ENCODE data around the gene GRPEL2.

Gene GRPEL2

DNA sequence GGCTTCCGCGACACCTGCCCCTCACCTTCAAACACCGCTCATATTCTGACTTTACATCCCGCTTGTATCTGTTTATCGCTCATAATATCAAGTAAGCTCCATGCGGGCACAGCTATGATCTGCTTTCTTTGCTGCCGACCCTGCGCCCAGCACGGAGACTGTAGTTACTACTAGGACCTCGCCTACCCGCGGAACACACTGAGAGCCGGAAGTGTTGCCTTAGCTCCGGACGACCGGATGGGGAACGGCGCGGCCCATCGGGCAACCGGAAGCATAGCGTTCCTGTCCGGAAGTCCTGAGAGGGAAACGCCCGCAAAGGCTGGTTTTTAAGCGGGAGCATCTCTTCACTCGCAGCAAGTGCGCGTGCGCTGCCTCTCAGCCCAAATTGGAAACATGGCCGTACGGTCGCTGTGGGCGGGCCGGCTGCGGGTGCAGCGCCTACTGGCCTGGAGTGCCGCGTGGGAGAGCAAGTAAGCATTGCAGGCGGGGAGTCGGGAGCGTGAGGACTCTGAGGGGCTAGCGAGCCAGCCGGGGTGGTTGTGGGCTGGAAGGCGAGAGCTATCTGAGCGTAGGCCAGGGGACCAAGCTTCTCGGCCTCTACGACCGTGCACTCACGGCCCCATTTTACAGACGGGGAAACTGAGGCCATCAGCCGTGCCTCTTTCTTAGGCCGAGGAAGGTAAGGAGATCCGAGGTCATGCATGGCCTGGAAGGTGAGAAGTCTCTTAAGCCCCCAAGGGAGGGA lies at the start of gene GRPEL2:
TSS of gene GRPEL2 (plus strand) at position 353 of the 745 bp plus-strand sequence. CDS start at position 394, 41 bp downstream.
- peak; percentile 99 for DNase-seq

GRCh38 chr5:149297340-149298025 lies 47.8 kb upstream of the GRPEL2 start:
- no peak for DNase-seq

GRCh38 chr5:149298163-149298562 lies 47.1 kb upstream of the GRPEL2 start:
- no peak for DNase-seq

GRCh38 chr5:149298842-149299404 lies 46.4 kb upstream of the GRPEL2 start:
- no peak for DNase-seq

DNA sequence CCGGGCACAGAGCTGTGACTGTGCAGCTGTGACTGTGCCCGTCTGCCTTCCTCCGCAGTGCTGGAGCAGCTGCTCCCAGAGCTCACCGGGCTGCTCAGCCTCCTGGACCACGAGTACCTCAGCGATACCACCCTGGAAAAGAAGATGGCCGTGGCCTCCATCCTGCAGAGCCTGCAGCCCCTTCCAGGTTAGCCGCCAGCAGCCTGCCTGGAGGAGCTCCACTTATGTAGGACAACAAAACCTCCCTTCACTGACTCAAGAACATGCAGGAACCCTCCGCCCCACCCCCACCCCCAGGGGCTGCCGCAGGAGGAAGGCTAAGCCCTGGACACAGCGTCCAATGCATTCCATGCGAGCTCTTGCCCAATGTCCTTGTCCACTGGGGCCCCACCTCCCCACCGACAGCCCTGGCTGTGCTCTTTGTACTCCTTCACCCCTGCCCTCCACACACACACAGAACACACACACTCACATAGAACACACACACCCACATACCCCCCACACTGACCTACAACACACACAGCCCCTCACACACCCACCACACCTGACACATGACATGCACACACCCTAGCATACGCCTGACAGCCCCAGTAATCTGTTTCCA lies 45.7 kb upstream of the GRPEL2 start:
- no peak for DNase-seq

DNA sequence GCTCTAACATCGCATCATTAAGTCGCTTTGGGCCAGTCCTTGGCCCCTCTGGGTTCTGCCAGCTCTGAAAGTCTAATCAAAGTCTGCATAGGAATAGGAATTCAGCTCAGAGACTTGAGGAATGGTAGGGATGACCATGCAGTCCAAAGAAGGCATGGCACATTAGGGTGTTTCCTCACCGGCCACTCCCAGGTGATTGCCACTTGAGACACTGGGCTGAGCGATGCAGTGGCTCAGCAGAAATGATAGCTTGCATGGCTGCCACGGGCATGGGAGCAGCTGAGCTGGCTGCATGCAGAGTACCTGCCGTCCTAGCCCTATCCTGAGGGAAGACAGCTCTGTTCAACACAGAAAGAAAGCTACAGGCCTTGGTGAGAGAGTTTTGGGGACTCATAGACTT lies 44.9 kb upstream of the GRPEL2 start:
- no peak for DNase-seq

DNA sequence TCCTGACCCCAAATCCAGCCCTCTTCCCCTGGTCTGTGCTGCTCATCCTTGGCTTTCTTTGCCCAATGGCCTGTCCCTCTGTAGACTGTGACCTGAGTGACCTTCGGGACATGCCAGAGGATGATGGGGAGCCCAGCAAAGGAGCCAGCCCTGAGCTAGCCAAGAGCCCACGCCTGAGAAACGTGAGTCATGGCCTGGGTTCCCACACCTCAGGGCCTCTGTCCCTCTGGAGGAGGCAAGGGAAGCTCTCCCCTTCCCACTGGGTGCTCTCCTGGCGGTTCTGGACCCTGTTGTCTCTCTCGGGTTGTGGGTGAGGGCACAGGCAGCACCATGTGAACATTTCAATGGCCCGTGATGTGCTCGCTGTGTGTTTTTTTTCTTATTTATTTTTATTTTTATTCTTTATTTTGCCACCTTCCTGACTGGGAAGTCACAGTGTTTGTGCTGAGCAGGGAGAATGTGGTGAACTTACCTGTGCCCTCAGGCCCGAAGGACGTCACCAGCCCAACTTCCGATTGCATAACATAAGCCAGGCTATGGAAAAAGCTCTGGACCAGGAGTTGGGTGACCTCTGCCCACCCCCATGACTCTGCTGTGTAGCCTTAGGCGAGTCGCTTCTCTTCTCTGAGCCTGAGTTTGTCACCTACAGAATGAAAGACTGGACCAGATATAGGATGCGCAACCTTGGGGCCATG lies 44.1 kb upstream of the GRPEL2 start:
- DNase-seq = no peak

DNA sequence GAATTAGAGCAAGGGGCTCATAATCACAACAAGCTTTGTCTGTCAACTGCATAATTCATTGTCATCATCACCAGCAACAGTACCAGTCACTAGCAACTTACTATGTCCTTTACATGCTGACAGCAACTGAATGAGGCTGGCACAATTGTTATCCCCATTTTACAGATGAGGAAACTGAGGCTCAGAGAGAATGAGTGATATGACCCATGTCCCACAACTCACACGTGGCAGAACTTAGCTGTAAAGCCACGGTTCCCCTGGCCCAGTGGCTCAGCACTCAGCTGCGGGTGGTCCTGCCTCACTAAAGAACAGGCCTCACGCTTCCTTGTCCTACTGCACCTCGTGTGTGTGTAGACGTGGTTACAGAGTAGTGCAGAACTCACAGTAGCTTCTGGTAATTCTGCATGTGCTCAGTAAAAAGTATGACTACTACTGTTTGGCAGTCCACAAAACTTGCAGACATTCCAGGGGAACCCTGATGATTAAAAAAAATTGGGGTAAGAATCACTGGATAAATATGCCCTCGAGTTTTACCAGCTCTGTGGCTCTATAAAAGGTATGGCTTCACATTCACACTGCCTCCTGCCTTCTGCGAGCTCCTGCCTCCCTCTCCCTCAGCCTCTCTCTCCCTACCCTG lies 43.4 kb upstream of the GRPEL2 start:
- no peak for DNase-seq

- DNase-seq = peak; percentile 15
Measured at GRCh38 chr5:149302641-149303040, 42.7 kb upstream of the GRPEL2 start.

- DNase-seq = no peak
Measured at GRCh38 chr5:149303210-149303609, 42.1 kb upstream of the GRPEL2 start.

- DNase-seq = no peak
Measured at GRCh38 chr5:149304195-149305078, 40.9 kb upstream of the GRPEL2 start.

GRCh38 chr5:149309354-149309753 lies 35.9 kb upstream of the GRPEL2 start:
- no peak for DNase-seq

- no peak for DNase-seq
Measured at GRCh38 chr5:149310488-149310887, 34.8 kb upstream of the GRPEL2 start.

DNA sequence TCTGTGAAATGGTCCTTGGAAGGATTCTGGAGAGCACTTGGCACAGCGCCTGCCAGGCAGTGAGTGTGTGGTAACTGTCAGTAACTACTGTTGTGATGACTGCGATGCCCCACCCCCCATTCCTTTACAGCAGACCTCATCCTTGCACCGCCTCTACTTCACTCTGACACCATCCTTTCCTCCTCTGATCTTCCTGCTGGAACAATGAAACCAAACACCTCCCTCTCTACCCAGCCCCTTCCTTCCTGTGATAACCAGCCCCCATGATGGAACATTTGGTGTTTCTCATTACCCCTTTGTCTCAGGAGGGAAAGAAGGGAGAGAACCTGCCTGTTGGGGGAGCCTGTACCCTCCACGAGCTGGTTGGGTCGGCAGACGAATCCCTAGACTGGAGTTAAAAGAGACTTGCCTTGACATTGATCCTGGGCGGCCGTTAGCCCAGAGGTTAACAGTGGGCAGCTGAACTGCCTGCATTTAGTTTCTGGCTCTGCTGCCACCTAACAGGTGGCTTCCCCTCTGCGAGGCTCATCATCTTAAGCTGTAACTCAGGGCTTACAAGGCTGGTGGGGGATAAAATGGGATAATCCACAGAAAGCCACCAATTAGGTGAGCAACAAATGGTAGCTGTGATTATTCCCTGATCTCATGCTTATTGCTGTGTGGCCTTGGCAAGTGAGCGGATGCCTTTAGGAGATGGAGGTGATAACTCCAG lies 34.2 kb upstream of the GRPEL2 start:
- no peak for DNase-seq

DNA sequence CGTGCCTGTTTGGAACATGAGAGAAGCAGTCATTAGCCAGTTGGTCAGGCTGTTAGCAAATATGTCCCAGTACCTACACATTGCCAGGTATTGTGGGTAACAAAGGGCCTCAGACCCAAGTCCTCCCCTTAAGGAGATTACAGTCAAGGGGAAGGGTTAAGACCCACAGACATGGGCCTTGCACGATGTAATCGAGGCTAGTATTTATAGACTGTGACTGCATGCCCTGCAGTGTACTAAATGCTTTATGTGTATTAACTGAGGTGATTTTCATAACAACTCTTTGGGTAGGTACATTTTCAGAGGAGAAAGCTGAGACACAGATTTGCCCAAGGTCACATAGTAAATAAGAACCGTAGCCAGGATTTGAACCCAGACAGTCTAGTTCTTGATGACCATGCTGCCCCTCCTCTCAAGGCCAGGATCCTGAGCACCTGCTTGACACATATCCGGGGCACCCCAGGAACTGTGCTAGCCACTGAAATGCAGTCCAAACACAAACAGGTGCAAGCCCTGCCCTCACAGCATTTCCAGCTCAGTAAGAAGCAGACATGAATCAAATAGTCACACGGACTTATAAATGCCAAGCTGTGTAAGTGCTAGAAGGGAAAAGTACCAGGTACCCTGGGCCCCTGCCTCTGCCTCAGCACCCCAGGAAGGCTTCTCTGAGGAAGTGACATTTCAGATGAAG lies 32.0 kb upstream of the GRPEL2 start:
- no peak for DNase-seq

DNA sequence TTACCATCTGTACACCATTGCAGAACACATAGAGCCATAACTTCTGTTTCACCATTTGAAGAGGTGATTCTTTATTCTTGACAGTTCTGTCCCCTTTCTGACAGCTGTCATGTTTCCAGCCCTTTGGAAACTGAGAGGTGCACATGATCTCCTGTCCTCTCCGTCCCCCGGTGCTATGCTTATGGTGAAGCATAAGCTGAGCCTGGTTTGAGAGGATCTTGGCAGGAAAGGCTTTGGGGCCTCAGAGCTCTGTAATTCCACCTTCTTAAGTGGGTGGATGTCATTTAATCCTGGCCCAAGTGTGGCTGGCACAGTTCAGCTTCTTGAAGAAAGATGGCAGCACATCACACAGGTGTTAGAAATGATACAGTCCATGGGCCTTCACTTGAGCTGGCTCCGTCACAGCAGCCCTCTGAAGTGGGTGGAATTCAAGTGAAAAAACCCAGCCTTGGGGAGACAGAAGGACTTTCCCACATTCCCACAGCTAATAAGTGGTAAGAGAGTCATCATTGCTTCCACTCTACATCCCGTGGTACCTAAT lies 30.7 kb upstream of the GRPEL2 start:
- DNase-seq = no peak

- DNase-seq = no peak
Measured at GRCh38 chr5:149315753-149316152, 29.5 kb upstream of the GRPEL2 start.

DNA sequence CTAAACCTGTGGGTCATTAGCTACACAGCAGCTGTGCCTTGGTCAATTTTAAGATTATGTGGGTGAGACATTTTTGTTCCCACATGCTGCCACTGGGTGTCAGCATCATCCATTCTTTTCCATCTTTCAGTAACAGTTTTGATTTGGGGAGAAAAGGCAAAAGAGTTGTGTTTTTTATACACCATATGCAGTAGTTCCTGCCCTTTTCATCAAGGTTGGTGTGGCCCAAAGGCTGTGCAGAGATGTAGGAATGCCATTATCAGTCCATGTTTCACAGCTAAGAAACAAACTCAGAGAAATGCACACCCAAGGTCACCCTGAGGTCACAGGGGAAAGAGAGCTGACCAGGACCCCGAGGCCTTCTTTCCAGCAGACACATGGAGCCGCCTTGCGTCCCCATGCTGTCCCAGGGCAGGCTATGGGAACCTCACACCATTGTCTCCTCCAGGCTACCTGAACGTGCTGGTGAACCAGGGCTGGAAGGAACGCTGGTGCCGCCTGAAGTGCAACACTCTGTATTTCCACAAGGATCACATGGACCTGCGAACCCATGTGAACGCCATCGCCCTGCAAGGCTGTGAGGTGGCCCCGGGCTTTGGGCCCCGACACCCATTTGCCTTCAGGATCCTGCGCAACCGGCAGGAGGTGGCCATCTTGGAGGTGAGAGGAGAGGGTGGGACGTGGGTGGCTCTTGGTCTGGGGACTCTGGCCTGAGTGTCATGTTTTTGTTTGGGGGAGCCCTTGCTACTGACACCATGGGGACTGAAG lies 27.8 kb upstream of the GRPEL2 start:
- peak; percentile 27 for DNase-seq

GRCh38 chr5:149319174-149319573 lies 26.1 kb upstream of the GRPEL2 start:
- no peak for DNase-seq
